Hepatocyte (in vitro differentiated cells): ENCODE data around the gene SLC8A2. TPM values are rescaled to one million over a fixed set of nuclear protein-coding genes. Genes with fewer than 3 reads are reported as not detected.

ENCODE experiments used
- DNase-seq: peaks from one replicate; pipeline ENCODE4 v3.0.0-alpha.2; 2016; ENCODE audit warnings: low spot score
- H2AFZ ChIP-seq: fragments of 200-600 bp; sonication (generic); 2 replicates; pipeline ENCODE4 v1.6.0; 2016; ENCODE audit warnings: antibody characterized with exemption, mild to moderate bottlenecking
- H3K27ac ChIP-seq: fragments of 200-600 bp; sonication (generic); 2 replicates; pipeline ENCODE4 v1.5.1; 2016; ENCODE audit warnings: mild to moderate bottlenecking
- H3K27me3 ChIP-seq: fragments of 200-600 bp; sonication (generic); 2 replicates; pipeline ENCODE4 v1.6.1; 2016
- H3K36me3 ChIP-seq: fragments of 200-600 bp; sonication (generic); replicated peaks from 2 replicates; pipeline ENCODE4 v1.5.1; 2016; ENCODE audit warnings: low read depth; ENCODE audit not compliant: insufficient read depth
- H3K4me1 ChIP-seq: fragments of 200-600 bp; sonication (generic); 2 replicates; pipeline ENCODE4 v1.5.1; 2016; ENCODE audit warnings: mild to moderate bottlenecking, moderate library complexity; ENCODE audit not compliant: insufficient read depth
- H3K4me2 ChIP-seq: fragments of 200-600 bp; sonication (generic); 2 replicates; pipeline ENCODE4 v1.6.0; 2016
- H3K4me3 ChIP-seq: fragments of 200-600 bp; sonication (generic); 2 replicates; pipeline ENCODE4 v1.5.1; 2016; ENCODE audit warnings: mild to moderate bottlenecking
- H3K79me2 ChIP-seq: fragments of 200-600 bp; sonication (generic); 2 replicates; pipeline ENCODE4 v1.6.0; 2017; ENCODE audit warnings: mild to moderate bottlenecking
- H3K9me2 ChIP-seq: fragments of 200-600 bp; sonication (generic); replicated peaks from 2 replicates; pipeline ENCODE4 v1.6.0; 2017; ENCODE audit warnings: mild to moderate bottlenecking; ENCODE audit not compliant: insufficient read depth
- H3K9me3 ChIP-seq: fragments of 200-600 bp; sonication (generic); 2 replicates; pipeline ENCODE4 v1.5.1; 2016; ENCODE audit warnings: low read depth, mild to moderate bottlenecking
- H4K20me1 ChIP-seq: fragments of 200-600 bp; sonication (generic); 2 replicates; pipeline ENCODE4 v1.6.0; 2016; ENCODE audit warnings: mild to moderate bottlenecking; ENCODE audit not compliant: insufficient read depth, poor library complexity, severe bottlenecking
- EZH2 ChIP-seq: fragments of 200-600 bp; sonication (generic); IDR thresholded peaks from 2 replicates; pipeline ENCODE4 v1.6.1; 2016; ENCODE audit warnings: antibody characterized with exemption, mild to moderate bottlenecking, borderline replicate concordance
- EZH2phosphoT487 ChIP-seq: fragments of 200-600 bp; sonication (generic); IDR thresholded peaks from one replicate; pipeline ENCODE4 v1.6.1; 2018; ENCODE audit warnings: antibody characterized with exemption, mild to moderate bottlenecking, low read depth, moderate library complexity; ENCODE audit not compliant: unreplicated experiment, severe bottlenecking
- WGBS: methylation state at CpG from one replicate; pipeline ENCODE4 v1.1.6; 2016; ENCODE audit warnings: low lambda C conversion rate; ENCODE audit errors: missing lambda C conversion rate; 5-methylcytosine and 5-hydroxymethylcytosine counted together
- polyA plus RNA-seq: library from polyadenylated mRNA; unstranded; fragments of >200 nt; fragmentation: Nextera tagmentation; extraction: Ambion mirVana; gene quantifications from 2 replicates; pipeline ENCODE4 v1.2.1, GENCODE V29; 2016
- total RNA-seq: library from RNA; depleted of rRNA; stranded (reverse); fragments of >200 nt; gene quantifications from 2 replicates; pipeline ENCODE4 v1.2.3, GENCODE V29; 2014
- TF ChIP-seq, protein P1 (sequence below): fragments of 200-600 bp; sonication (generic); IDR thresholded peaks from 2 replicates; pipeline ENCODE4 v1.5.1; 2016; ENCODE audit warnings: antibody characterized with exemption, mild to moderate bottlenecking; ENCODE audit not compliant: poor library complexity

Gene SLC8A2
- total and polyA plus RNA-seq, 2 experiments from 2014 or later: 0.24 to 1.1 TPM

DNA sequence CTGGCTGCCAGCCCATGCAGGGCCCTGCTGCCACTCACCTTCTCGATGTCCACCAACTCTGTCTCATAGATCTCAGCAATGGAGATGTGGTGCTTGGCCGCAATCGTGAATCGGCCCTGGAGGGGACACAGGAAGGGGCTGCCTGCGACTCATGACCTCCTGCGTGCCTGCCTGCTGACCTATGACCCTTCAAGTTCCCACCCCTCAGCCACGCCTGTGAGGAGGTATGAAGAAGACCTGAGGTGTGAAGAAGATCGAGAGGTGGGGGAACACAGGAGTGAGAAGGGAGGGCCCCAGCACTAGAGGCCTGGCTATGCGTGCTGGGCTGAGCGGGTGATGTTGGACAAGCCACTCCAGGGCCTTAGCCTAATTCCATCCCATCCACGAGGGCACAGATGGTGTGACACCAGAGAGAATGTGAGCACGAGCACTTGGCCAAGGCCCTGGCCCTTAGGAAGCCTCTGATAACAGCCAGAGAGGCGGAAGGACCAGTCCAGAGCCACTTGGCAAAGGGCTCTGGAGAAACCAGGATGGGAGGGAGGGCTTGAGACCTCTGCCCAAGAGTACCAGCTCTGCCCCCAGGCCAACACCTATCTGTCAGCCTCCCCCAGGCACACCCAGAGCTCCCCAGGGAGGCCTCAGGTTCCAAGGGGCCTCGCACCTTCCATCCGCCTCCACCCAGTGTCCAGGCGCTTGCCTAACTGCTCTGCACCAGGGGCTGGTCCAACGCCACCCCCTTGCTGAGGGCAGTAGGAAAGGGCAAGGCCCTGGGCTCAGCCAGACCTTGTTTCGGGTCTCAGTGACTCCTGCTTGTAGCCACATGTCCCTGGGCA is 21.9 kb upstream of the SLC8A2 start:
- H3K27ac ChIP-seq: no peak overlapping the region
- no peaks in the 10 kb centered on the region for H3K79me2 ChIP-seq
- 91% methylated on average over 18 of the region's 18 CpGs for WGBS
- no peak for DNase-seq
- no peaks in the 10 kb centered on the region for H3K27me3 ChIP-seq
- no peak overlapping the region for H3K4me3 ChIP-seq
- peaks cover 9% of the 10 kb centered on the region for H4K20me1 ChIP-seq
- no peaks in the 10 kb centered on the region for H3K4me1 ChIP-seq
- H3K36me3 ChIP-seq: no peaks in the 10 kb centered on the region
- no peaks in the 10 kb centered on the region for H3K9me2 ChIP-seq
- H2AFZ ChIP-seq: no peak overlapping the region
- H3K4me2 ChIP-seq: no peak overlapping the region
- TF ChIP-seq EZH2phosphoT487: no peak
- TF ChIP-seq, protein P1, sequence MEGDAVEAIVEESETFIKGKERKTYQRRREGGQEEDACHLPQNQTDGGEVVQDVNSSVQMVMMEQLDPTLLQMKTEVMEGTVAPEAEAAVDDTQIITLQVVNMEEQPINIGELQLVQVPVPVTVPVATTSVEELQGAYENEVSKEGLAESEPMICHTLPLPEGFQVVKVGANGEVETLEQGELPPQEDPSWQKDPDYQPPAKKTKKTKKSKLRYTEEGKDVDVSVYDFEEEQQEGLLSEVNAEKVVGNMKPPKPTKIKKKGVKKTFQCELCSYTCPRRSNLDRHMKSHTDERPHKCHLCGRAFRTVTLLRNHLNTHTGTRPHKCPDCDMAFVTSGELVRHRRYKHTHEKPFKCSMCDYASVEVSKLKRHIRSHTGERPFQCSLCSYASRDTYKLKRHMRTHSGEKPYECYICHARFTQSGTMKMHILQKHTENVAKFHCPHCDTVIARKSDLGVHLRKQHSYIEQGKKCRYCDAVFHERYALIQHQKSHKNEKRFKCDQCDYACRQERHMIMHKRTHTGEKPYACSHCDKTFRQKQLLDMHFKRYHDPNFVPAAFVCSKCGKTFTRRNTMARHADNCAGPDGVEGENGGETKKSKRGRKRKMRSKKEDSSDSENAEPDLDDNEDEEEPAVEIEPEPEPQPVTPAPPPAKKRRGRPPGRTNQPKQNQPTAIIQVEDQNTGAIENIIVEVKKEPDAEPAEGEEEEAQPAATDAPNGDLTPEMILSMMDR: no peak
- H3K9me3 ChIP-seq: no peaks in the 10 kb centered on the region

DNA sequence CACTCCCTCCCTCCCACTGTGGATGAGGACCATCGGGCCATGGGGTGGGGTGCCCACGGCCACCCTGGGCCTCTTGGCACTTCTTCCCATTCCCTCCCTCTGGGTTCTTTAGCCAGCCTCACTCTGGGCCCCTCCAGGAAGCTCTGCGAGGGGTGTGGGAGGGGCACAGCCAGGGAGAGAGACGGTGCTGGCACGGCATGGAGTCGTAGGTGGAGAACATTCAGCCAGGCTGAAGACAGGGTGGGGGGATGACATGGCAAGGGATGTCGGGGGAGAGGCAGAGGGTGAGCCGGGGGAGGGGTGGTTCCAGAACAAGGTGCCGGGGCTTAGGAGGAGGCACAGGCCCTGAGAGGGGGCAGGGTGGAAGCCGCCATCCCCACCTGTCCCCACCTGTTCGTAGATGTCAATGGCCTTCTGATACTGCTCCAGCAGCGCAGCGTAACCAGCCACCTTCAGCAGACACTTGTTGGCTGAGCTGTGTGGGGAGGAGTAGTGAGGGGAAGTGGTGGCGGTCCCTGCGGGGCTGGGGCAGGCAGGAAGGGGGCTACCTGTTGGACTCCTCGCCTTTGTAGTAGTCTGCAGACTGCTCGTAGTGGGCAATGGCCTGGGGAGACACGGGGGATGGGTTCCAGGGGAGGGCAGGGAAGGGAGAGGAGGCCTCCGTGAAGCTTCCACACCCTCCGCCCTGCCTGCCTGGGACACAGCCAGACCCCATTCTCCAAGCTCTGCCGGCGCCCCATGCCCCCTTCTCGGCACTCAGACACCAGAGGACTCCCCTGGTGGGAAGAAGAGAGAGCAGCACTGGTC is 21.1 kb upstream of the SLC8A2 start:
- H3K36me3 ChIP-seq: no peaks in the 10 kb centered on the region
- no peaks in the 10 kb centered on the region for H3K79me2 ChIP-seq
- 92% methylated on average over 17 of the region's 23 CpGs for WGBS
- no peak overlapping the region for H3K4me3 ChIP-seq
- no peak for DNase-seq
- H3K9me2 ChIP-seq: no peaks in the 10 kb centered on the region
- no peaks in the 10 kb centered on the region for H3K27me3 ChIP-seq
- no peak overlapping the region for H2AFZ ChIP-seq
- H4K20me1 ChIP-seq: peaks cover 3% of the 10 kb centered on the region
- no peaks in the 10 kb centered on the region for H3K9me3 ChIP-seq
- H3K27ac ChIP-seq: no peak overlapping the region
- H3K4me1 ChIP-seq: no peaks in the 10 kb centered on the region
- no peak overlapping the region for H3K4me2 ChIP-seq
- TF ChIP-seq, protein P1: no peak
- TF ChIP-seq EZH2 (no peak), EZH2phosphoT487 (no peak)

DNA sequence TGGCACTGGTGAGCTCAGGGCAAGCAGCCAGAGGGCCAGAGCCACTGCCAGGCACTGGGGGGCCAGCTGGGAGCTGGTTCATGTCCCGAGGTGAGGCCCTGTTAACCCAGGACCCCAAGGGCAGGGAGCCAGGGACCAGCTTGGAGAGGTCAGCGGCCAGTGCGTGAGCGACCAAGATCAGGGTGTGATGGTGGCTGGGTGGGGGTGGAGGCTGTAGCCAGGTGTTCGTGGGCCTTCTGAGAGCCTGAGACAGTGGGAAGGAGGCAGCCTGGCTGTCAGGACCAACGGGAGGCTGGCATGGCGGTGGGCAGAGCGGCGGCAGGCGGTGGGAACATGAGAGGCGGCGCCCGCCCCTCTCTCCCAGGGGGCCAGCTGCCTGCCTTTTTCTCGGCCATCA is 20.4 kb upstream of the SLC8A2 start:
- no peak overlapping the region for H2AFZ ChIP-seq
- peaks cover 3% of the 10 kb centered on the region for H4K20me1 ChIP-seq
- H3K9me2 ChIP-seq: no peaks in the 10 kb centered on the region
- H3K4me3 ChIP-seq: no peak overlapping the region
- H3K79me2 ChIP-seq: no peaks in the 10 kb centered on the region
- H3K4me2 ChIP-seq: no peak overlapping the region
- no peaks in the 10 kb centered on the region for H3K27me3 ChIP-seq
- H3K27ac ChIP-seq: no peak overlapping the region
- DNase-seq: no peak
- 97% methylated on average over 14 of the region's 14 CpGs for WGBS
- TF ChIP-seq EZH2: no peak
- no peaks in the 10 kb centered on the region for H3K9me3 ChIP-seq
- no peaks in the 10 kb centered on the region for H3K4me1 ChIP-seq
- H3K36me3 ChIP-seq: no peaks in the 10 kb centered on the region
